Sigmoid colon (tissue), 7 donors: Measurements from ENCODE around the gene DHX29. TPM values are rescaled to one million over a fixed set of nuclear protein-coding genes. Genes with fewer than 3 reads are reported as not detected.
A peak's percentile ranks its signal among the peaks of the same experiment; 100 is the strongest.

Source experiments
- DNase-seq: peaks from one replicate; pipeline ENCODE4 v3.0.0-alpha.2; 2019
- H3K27ac ChIP-seq, 4 donors: fragments of 200-600 bp; sonication (generic); one replicate each; pipeline ENCODE4 v1.5.1; 2016 to 2019; ENCODE audit warnings: mild to moderate bottlenecking in 1 of 4
- H3K27me3 ChIP-seq, 3 donors: fragments of 200-600 bp; sonication (generic); one replicate each; pipeline ENCODE4 v1.5.1; 2019; ENCODE audit warnings: mild to moderate bottlenecking in 1 of 3
- H3K36me3 ChIP-seq, 4 donors: fragments of 200-600 bp; sonication (generic); one replicate each; pipeline ENCODE4 v1.5.1; 2016 to 2019
- H3K4me1 ChIP-seq, 4 donors: fragments of 200-600 bp; sonication (generic); one replicate each; pipeline ENCODE4 v1.5.1; 2017 to 2019
- H3K4me3 ChIP-seq, 4 donors: fragments of 200-600 bp; sonication (generic); one replicate each; pipeline ENCODE4 v1.5.1; 2017 to 2019; ENCODE audit warnings: mild to moderate bottlenecking in 2 of 4, moderate library complexity in 1 of 4
- H3K9me3 ChIP-seq, 4 donors: fragments of 200-600 bp in 3 of 4; sonication (generic) in 3 of 4; one replicate each; pipeline versions ENCODE4 v1.5.1 to v1.6.1; 2013 to 2019
- CTCF ChIP-seq, 4 experiments: fragments of 450-650 bp in 3 of 4; fragments of 200-600 bp in 1 of 4; IDR thresholded peaks; one replicate each; pipeline ENCODE4 v1.5.1; 2016 to 2019; ENCODE audit warnings: antibody characterized with exemption in 4 of 4, mild to moderate bottlenecking in 3 of 4, moderate library complexity in 2 of 4
- EP300 ChIP-seq, 4 donors: sonication (generic); formaldehyde crosslinking; IDR thresholded peaks; one replicate each; pipeline ENCODE4 v1.6.1; 2017; ENCODE audit warnings: antibody characterized with exemption in 4 of 4
- POLR2A ChIP-seq, 2 donors: fragments of 450-650 bp; IDR thresholded peaks; one replicate each; pipeline ENCODE4 v1.6.1; 2016; ENCODE audit warnings: antibody characterized with exemption in 2 of 2, mild to moderate bottlenecking in 2 of 2, moderate library complexity in 2 of 2
- POLR2AphosphoS5 ChIP-seq, 4 donors: sonication (generic); formaldehyde crosslinking; IDR thresholded peaks; one replicate each; pipeline ENCODE4 v1.6.1; 2017; ENCODE audit warnings: antibody characterized with exemption in 4 of 4
- WGBS, 2 donors: extraction: QIAGEN DNeasy Blood & Tissue Kit; methylation state at CpG; one replicate each; pipeline ENCODE4 v1.1.7; 2013; 5-methylcytosine and 5-hydroxymethylcytosine counted together
- intact Hi-C: fragments of 100-400 bp; cut with DNase I; formaldehyde crosslinking; loops from one replicate; pipeline ENCODE4 v1.15.1; 2023
- polyA plus RNA-seq, 3 donors: library from polyadenylated mRNA; stranded (reverse); fragments of 200-250 nt; gene quantifications; one replicate each; pipeline ENCODE4 v1.2.3, GENCODE V29; 2013
- total RNA-seq, 4 donors: library from RNA; depleted of rRNA; stranded (reverse); fragments of >200 nt; gene quantifications; one replicate each; pipeline ENCODE4 v1.1.0, GENCODE V29; 2016
- donor health status: healthy with polysubstance abuse.
- donor health status: Bipolar disorder and iron deficiency.
- donor health status: healthy.

Gene DHX29
- total and polyA plus RNA-seq, 7 donors: 7.6 to 34.2 (median 28.8) TPM

- WGBS, 2 donors: 0 to 2% methylated on average over 48 of the region's 48 CpGs
- Histone ChIP-seq H3K27ac (no peak overlapping the region), H3K27me3 (peaks cover 66 to 100% (median 91%) of the 10 kb centered on the region in 3 donors), H3K4me3 (peak overlapping the region in 2 of 4 donors; percentile 11 to 16), H3K36me3 (no peaks in the 10 kb centered on the region), H3K9me3 (no peaks in the 10 kb centered on the region), H3K4me1 (peaks cover 0 to 55% (median 51%) of the 10 kb centered on the region in 4 donors)
- TF ChIP-seq CTCF (IDR thresholded peaks at IDR 0.05): no peak
- TF ChIP-seq POLR2A (IDR thresholded peaks at IDR 0.05): no peak
- no peak for TF ChIP-seq POLR2AphosphoS5 (IDR thresholded peaks at IDR 0.05)
- TF ChIP-seq EP300 (IDR thresholded peaks at IDR 0.05): no peak
- DNase-seq: no peak
- intact Hi-C loops: no loop called here
Observed at GRCh38 chr5:55231029-55231918, 76.2 kb downstream of the DHX29 start.

- TF ChIP-seq POLR2AphosphoS5 (IDR thresholded peaks at IDR 0.05) (no peak), EP300 (IDR thresholded peaks at IDR 0.05) (no peak), POLR2A (IDR thresholded peaks at IDR 0.05) (no peak), CTCF (IDR thresholded peaks at IDR 0.05) (no peak)
- Histone ChIP-seq H3K27me3 (peaks cover 77 to 100% (median 96%) of the 10 kb centered on the region in 3 donors), H3K27ac (no peak overlapping the region), H3K4me1 (peaks cover 0 to 56% (median 51%) of the 10 kb centered on the region in 4 donors), H3K4me3 (no peak overlapping the region), H3K36me3 (no peaks in the 10 kb centered on the region), H3K9me3 (no peaks in the 10 kb centered on the region)
- 38% methylated on average over 8 of the region's 8 CpGs for WGBS, 2 donors
- intact Hi-C loops: no loop called here
- DNase-seq: no peak
Observed at GRCh38 chr5:55230086-55230629, 77.3 kb downstream of the DHX29 start.

- TF ChIP-seq POLR2AphosphoS5 (IDR thresholded peaks at IDR 0.05) (no peak), EP300 (IDR thresholded peaks at IDR 0.05) (no peak), CTCF (IDR thresholded peaks at IDR 0.05) (no peak), POLR2A (IDR thresholded peaks at IDR 0.05) (no peak)
- Histone ChIP-seq H3K27me3 (peaks cover 91 to 100% (median 100%) of the 10 kb centered on the region in 3 donors), H3K9me3 (no peaks in the 10 kb centered on the region), H3K4me1 (peaks cover 0 to 43% (median 38%) of the 10 kb centered on the region in 4 donors), H3K36me3 (no peaks in the 10 kb centered on the region), H3K27ac (no peak overlapping the region), H3K4me3 (peak overlapping the region in 3 of 4 donors; percentile 22 to 39 (median 36))
- DNase-seq: no peak
- 5% methylated on average over 30 of the region's 30 CpGs for WGBS, 2 donors
- intact Hi-C loops: no loop called here
Observed at GRCh38 chr5:55227664-55228430, 79.6 kb downstream of the DHX29 start.

- Histone ChIP-seq H3K27ac (no peak within 1 kb of the TSS), H3K36me3 (no peaks in the 10 kb centered on the region), H3K4me1 (peaks cover 0 to 35% (median 31%) of the 10 kb centered on the region in 4 donors), H3K27me3 (peaks cover 91 to 100% (median 100%) of the 10 kb centered on the region in 3 donors), H3K9me3 (no peaks in the 10 kb centered on the region), H3K4me3 (peak within 1 kb of the TSS in 3 of 4 donors; percentile 22 to 39 (median 36))
- 1% methylated on average over 80 of the region's 80 CpGs for WGBS, 2 donors
- intact Hi-C loops: no loop called here
- no peak for DNase-seq
- TF ChIP-seq POLR2AphosphoS5 (IDR thresholded peaks at IDR 0.05): no peak
- TF ChIP-seq EP300 (IDR thresholded peaks at IDR 0.05): no peak
- no peak for TF ChIP-seq POLR2A (IDR thresholded peaks at IDR 0.05)
- no peak for TF ChIP-seq CTCF (IDR thresholded peaks at IDR 0.05)
Observed at GRCh38 chr5:55226934-55227663, 80.4 kb downstream of the DHX29 start, which contains the start of gene MCIDAS. Gene MCIDAS, minus strand, starts transcription at chr5:55227315. Its CDS starts 177 bp downstream, at chr5:55227138.
